ENCODE results near the gene SNTA1. TPM values are rescaled to one million over a fixed set of nuclear protein-coding genes. Genes with fewer than 3 reads are reported as not detected.
A peak's percentile ranks its signal among the peaks of the same experiment; 100 is the strongest.

SNTA1 gene
- total RNA-seq, 1 experiment from 2014 or later: 9.9 TPM

DNA sequence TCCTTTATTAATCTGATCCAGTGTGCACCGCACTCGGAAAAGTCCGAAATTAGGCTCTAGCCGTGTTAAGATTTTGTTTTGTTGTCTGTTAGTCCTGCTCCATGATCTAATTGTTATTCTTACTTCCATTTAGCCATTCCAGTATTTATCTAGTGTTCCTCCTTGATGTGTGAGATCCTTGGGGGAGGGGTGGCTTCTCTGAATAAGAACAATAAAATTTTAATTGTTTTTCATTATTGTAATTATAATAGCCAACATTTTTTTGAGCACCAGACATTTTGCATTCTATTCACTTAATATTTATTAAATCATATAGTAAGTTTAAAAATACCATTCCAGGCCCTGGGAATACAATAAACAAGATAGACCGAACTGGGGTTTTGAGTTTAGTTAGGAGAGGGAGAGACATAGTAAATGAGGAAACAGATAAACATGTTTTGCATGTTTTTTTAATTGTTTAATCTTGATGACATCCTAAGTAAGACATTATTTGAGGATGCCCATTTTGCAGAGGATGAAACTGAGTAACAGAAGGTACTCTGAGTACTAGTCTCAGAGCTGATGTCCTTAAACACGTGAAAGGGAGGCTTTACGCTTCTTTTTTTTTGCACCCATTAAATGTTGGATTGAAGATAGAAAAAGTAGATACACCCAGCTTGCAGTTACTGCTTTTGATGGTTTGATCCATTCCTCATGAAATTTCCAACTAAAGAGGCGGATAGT lies 47.5 kb upstream of the SNTA1 start:
- Histone ChIP-seq H3K9ac (ENCODE audit: extremely low read depth, insufficient read length, low read length) (peak overlapping the region; percentile 37), H2BK5ac (ENCODE audit: insufficient read length, low read length) (no peak overlapping the region), H3K18ac (ENCODE audit: insufficient read length, low read depth, low read length) (no peak overlapping the region), H3K79me2 (ENCODE audit: insufficient read depth, low read length) (no peaks in the 10 kb centered on the region), H2BK20ac (ENCODE audit: low read depth, low read length, poor library complexity, severe bottlenecking) (no peak overlapping the region), H4K20me1 (ENCODE audit: control insufficient read depth, insufficient read depth, insufficient read length) (no peaks in the 10 kb centered on the region), H2BK15ac (ENCODE audit: low read depth, low read length) (no peak overlapping the region), H2AK5ac (ENCODE audit: insufficient read length, low read length) (no peak overlapping the region), H3K23ac (ENCODE audit: insufficient read length, low read depth, low read length) (no peak overlapping the region), H3K56ac (ENCODE audit: insufficient read length, low read depth, low read length) (no peak overlapping the region), H4K91ac (ENCODE audit: insufficient read length, low read depth, low read length) (no peak overlapping the region), H3K27ac (ENCODE audit: insufficient read length, low read depth, low read length) (no peak overlapping the region), H2AFZ (ENCODE audit: low read length) (no peak overlapping the region), H2BK120ac (ENCODE audit: low read depth, low read length, poor library complexity, severe bottlenecking) (no peak overlapping the region), H4K8ac (replicated peaks; ENCODE audit: insufficient read length, low read depth, low read length) (no peak overlapping the region), H3K23me2 (ENCODE audit: insufficient read length, low read depth, low read length, poor library complexity, severe bottlenecking) (peaks cover 11% of the 10 kb centered on the region), H3K79me1 (ENCODE audit: insufficient read depth, low read depth, low read length, poor library complexity, severe bottlenecking) (no peaks in the 10 kb centered on the region), H2BK12ac (ENCODE audit: insufficient read length, low read depth, low read length) (no peak overlapping the region), H3K27me3 (ENCODE audit: insufficient read depth, low read length) (no peaks in the 10 kb centered on the region), H3K4ac (ENCODE audit: low read depth, low read length) (no peak overlapping the region), H3K14ac (ENCODE audit: insufficient read depth, low read length) (no peak overlapping the region), H3K4me1 (ENCODE audit: insufficient read depth, low read length) (no peaks in the 10 kb centered on the region), H3K4me2 (ENCODE audit: insufficient read depth, insufficient read length, low read length) (peak overlapping the region; percentile 65), H3K9me3 (ENCODE audit: control insufficient read depth, low read depth, low read length) (no peaks in the 10 kb centered on the region), H4K5ac (ENCODE audit: insufficient read length, low read depth, low read length) (no peak overlapping the region), H3T11ph (ENCODE audit: low read length) (no peak overlapping the region)
- no peaks in the 10 kb centered on the region for H3K9me3 Mint-ChIP-seq
- peaks cover 0 to 6% (median 0%) of the 10 kb centered on the region in 3 experiments; a peak in 3 of 7 replicates for H3K36me3 Mint-ChIP-seq (ENCODE audit: insufficient read depth in 1 of 3, low read depth in 3 of 3)
- peak overlapping the region; percentile 78 to 88 for H3K4me3 Mint-ChIP-seq
- H3K4me1 Mint-ChIP-seq: peaks cover 10 to 12% of the 10 kb centered on the region in 2 experiments
- no peak overlapping the region for H3K27ac Mint-ChIP-seq
- no peak for TF ChIP-seq CTCF (conservative IDR thresholded peaks at IDR 0.05)
- H3K27me3 Mint-ChIP-seq (ENCODE audit: low read depth): no peaks in the 10 kb centered on the region; the same call in 1 of the 2 replicates
- no CpG with 5 or more reads among the region's 8 CpGs for WGBS (ENCODE audit: extremely low coverage, insufficient read length, low lambda C conversion rate)
- no peak for DNase-seq

Data from H9 (cell line).